HL-60 (cell line): ENCODE measurements around the gene SPON1.

Experiments
- POLR2AphosphoS5 ChIP-seq: IDR thresholded peaks from 2 replicates; pipeline ENCODE4 v1.6.1; 2012; ENCODE audit warnings: low read depth
- TF ChIP-seq, protein P1 (sequence below): IDR thresholded peaks from one replicate; pipeline ENCODE4 v1.5.1; 2011; ENCODE audit warnings: low read length, control low read depth, inconsistent platforms; ENCODE audit not compliant: insufficient read depth
- TF ChIP-seq, protein P2 (sequence below): IDR thresholded peaks from 2 replicates; pipeline ENCODE4 v1.6.1; 2012; ENCODE audit warnings: low read depth; ENCODE audit not compliant: insufficient replicate concordance

DNA sequence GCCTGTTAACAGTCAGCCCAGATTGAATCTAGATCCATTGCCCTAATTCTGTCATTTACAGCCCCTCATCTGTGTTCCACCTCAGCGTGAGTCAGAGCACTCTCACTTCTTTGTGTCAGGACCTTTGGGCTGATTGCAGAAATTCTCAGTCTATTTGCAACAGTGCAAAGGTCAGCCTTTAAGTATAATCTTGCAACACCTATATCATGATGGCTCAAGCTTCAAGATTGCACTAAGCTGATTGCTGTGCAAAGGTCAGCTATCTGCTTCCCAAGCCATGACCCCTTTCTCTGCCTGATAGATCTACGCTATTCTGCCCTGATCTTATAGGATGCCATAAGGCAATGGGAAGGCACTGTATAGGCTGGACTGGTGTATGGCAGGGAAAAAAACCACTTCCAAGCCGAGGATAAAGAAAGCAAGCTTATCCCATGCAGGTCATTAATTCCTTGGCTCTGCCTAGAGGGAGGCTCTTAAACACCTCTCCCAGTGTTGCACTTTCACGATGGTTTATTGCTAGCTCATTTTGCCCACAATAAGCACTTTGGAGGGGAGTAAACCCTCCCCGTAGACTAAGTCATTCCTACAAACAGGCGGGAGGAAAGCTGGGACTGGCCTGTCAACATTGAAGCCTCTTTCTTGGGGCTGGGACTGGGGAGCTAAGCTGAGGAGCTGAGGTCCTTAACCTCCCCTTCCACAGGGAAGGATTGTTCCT lies 295.9 kb downstream of the SPON1 start:
- TF ChIP-seq POLR2AphosphoS5 = no peak
- TF ChIP-seq, protein P1, sequence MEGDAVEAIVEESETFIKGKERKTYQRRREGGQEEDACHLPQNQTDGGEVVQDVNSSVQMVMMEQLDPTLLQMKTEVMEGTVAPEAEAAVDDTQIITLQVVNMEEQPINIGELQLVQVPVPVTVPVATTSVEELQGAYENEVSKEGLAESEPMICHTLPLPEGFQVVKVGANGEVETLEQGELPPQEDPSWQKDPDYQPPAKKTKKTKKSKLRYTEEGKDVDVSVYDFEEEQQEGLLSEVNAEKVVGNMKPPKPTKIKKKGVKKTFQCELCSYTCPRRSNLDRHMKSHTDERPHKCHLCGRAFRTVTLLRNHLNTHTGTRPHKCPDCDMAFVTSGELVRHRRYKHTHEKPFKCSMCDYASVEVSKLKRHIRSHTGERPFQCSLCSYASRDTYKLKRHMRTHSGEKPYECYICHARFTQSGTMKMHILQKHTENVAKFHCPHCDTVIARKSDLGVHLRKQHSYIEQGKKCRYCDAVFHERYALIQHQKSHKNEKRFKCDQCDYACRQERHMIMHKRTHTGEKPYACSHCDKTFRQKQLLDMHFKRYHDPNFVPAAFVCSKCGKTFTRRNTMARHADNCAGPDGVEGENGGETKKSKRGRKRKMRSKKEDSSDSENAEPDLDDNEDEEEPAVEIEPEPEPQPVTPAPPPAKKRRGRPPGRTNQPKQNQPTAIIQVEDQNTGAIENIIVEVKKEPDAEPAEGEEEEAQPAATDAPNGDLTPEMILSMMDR = no peak
- TF ChIP-seq, protein P2, sequence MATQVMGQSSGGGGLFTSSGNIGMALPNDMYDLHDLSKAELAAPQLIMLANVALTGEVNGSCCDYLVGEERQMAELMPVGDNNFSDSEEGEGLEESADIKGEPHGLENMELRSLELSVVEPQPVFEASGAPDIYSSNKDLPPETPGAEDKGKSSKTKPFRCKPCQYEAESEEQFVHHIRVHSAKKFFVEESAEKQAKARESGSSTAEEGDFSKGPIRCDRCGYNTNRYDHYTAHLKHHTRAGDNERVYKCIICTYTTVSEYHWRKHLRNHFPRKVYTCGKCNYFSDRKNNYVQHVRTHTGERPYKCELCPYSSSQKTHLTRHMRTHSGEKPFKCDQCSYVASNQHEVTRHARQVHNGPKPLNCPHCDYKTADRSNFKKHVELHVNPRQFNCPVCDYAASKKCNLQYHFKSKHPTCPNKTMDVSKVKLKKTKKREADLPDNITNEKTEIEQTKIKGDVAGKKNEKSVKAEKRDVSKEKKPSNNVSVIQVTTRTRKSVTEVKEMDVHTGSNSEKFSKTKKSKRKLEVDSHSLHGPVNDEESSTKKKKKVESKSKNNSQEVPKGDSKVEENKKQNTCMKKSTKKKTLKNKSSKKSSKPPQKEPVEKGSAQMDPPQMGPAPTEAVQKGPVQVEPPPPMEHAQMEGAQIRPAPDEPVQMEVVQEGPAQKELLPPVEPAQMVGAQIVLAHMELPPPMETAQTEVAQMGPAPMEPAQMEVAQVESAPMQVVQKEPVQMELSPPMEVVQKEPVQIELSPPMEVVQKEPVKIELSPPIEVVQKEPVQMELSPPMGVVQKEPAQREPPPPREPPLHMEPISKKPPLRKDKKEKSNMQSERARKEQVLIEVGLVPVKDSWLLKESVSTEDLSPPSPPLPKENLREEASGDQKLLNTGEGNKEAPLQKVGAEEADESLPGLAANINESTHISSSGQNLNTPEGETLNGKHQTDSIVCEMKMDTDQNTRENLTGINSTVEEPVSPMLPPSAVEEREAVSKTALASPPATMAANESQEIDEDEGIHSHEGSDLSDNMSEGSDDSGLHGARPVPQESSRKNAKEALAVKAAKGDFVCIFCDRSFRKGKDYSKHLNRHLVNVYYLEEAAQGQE = no peak
